Liver (tissue), 9 donors: Measurements from ENCODE around the gene ANKRD31. TPM values are rescaled to one million over a fixed set of nuclear protein-coding genes. Genes with fewer than 3 reads are reported as not detected.
A peak's percentile ranks its signal among the peaks of the same experiment; 100 is the strongest.
"Not testable (repeated sequence)": the region's sequence is repeated elsewhere in the genome, so short reads cannot be mapped to it uniquely, and the experiment has no call there.

Source experiments
- DNase-seq: peaks from one replicate; pipeline ENCODE4 v3.0.0-alpha.2; 2017; ENCODE audit warnings: low spot score
- H3K27ac ChIP-seq, 2 donors: one replicate each; pipeline ENCODE4 v1.7.0; 2013; ENCODE audit warnings: inconsistent platforms in 2 of 2, low read length in 2 of 2, control low read depth in 1 of 2, low read depth in 1 of 2, mild to moderate bottlenecking in 1 of 2
- H3K27me3 ChIP-seq, 4 donors: one replicate each; pipeline versions ENCODE4 v1.6.1 to v1.7.0; 2013; ENCODE audit warnings: low read length in 3 of 4, inconsistent platforms in 1 of 4, mild to moderate bottlenecking in 1 of 4, moderate library complexity in 1 of 4; ENCODE audit not compliant: control insufficient read depth in 4 of 4, insufficient read depth in 4 of 4
- H3K36me3 ChIP-seq, 4 donors: one replicate each; pipeline versions ENCODE4 v1.6.1 to v1.7.0; 2013; ENCODE audit warnings: low read length in 3 of 4, mild to moderate bottlenecking in 3 of 4, low read depth in 1 of 4, moderate library complexity in 1 of 4; ENCODE audit not compliant: control insufficient read depth in 4 of 4, insufficient read depth in 3 of 4
- H3K4me1 ChIP-seq, 4 donors: one replicate each; pipeline versions ENCODE4 v1.6.1 to v1.7.0; 2013; ENCODE audit warnings: low read length in 3 of 4, mild to moderate bottlenecking in 3 of 4, moderate library complexity in 1 of 4; ENCODE audit not compliant: control insufficient read depth in 4 of 4, insufficient read depth in 4 of 4
- H3K4me3 ChIP-seq, 3 donors: one replicate each; pipeline versions ENCODE4 v1.6.1 to v1.7.0; 2013; ENCODE audit warnings: low read length in 3 of 3, control low read depth in 1 of 3, low read depth in 1 of 3, mild to moderate bottlenecking in 1 of 3
- H3K9ac ChIP-seq, 2 donors: one replicate each; pipeline ENCODE4 v1.7.0; 2013; ENCODE audit warnings: low read length in 2 of 2, mild to moderate bottlenecking in 2 of 2, moderate library complexity in 2 of 2, control low read depth in 1 of 2, low read depth in 1 of 2
- H3K9me3 ChIP-seq, 4 donors: one replicate each; pipeline versions ENCODE4 v1.6.1 to v1.7.0; 2013; ENCODE audit warnings: low read length in 3 of 4; ENCODE audit not compliant: control insufficient read depth in 4 of 4
- ATF3 ChIP-seq: IDR thresholded peaks from 2 replicates; pipeline ENCODE4 v1.6.1; 2016; ENCODE audit warnings: antibody characterized with exemption
- CTCF ChIP-seq: fragments of 150-350 bp; IDR thresholded peaks from 2 replicates; pipeline ENCODE4 v1.5.1; 2017; ENCODE audit warnings: improper control_type of control experiment, low read depth, low read length; ENCODE audit not compliant: missing input control
- EGR1 ChIP-seq, 2 donors: IDR thresholded peaks; 2 replicates each; pipeline ENCODE4 v1.6.1; 2016 to 2018; ENCODE audit warnings: antibody characterized with exemption in 2 of 2, low read depth in 2 of 2
- FOXA1 ChIP-seq: IDR thresholded peaks from 2 replicates; pipeline ENCODE4 v1.6.1; 2016; ENCODE audit warnings: antibody characterized with exemption
- FOXA2 ChIP-seq: IDR thresholded peaks from 2 replicates; pipeline ENCODE4 v1.6.1; 2016; ENCODE audit warnings: antibody characterized with exemption
- HNF4A ChIP-seq, 2 donors: conservative IDR thresholded peaks; 2 replicates each; pipeline ENCODE4 v1.6.1; 2016; ENCODE audit warnings: antibody characterized with exemption in 2 of 2, mild to moderate bottlenecking in 2 of 2
- HNF4G ChIP-seq: IDR thresholded peaks from 2 replicates; pipeline ENCODE4 v1.6.1; 2016; ENCODE audit warnings: antibody characterized with exemption
- JUND ChIP-seq, 2 donors: IDR thresholded peaks; 2 replicates each; pipeline ENCODE4 v1.6.1; 2016; ENCODE audit warnings: antibody characterized with exemption in 2 of 2
- MAX ChIP-seq: IDR thresholded peaks from 2 replicates; pipeline ENCODE4 v1.6.1; 2016; ENCODE audit warnings: antibody characterized with exemption
- NR2F2 ChIP-seq: IDR thresholded peaks from 2 replicates; pipeline ENCODE4 v1.6.1; 2016; ENCODE audit warnings: antibody characterized with exemption
- RAD21 ChIP-seq, 2 donors: IDR thresholded peaks; 2 replicates each; pipeline ENCODE4 v1.6.1; 2016; ENCODE audit warnings: antibody characterized with exemption in 2 of 2, mild to moderate bottlenecking in 2 of 2
- REST ChIP-seq: IDR thresholded peaks from 2 replicates; pipeline ENCODE4 v1.6.1; 2016; ENCODE audit warnings: antibody characterized with exemption, mild to moderate bottlenecking
- RXRA ChIP-seq, 2 donors: IDR thresholded peaks; 2 replicates each; pipeline ENCODE4 v1.6.1; 2017 to 2018; ENCODE audit warnings: antibody characterized with exemption in 2 of 2, mild to moderate bottlenecking in 1 of 2
- SP1 ChIP-seq: IDR thresholded peaks from 2 replicates; pipeline ENCODE4 v1.6.1; 2018; ENCODE audit warnings: antibody characterized with exemption, mild to moderate bottlenecking
- TAF1 ChIP-seq: conservative IDR thresholded peaks from 2 replicates; pipeline ENCODE4 v1.6.1; 2016; ENCODE audit warnings: antibody characterized with exemption, mild to moderate bottlenecking
- YY1 ChIP-seq: IDR thresholded peaks from 2 replicates; pipeline ENCODE4 v1.6.1; 2016; ENCODE audit warnings: antibody characterized with exemption, mild to moderate bottlenecking
- WGBS: extraction: QIAGEN DNeasy Blood & Tissue Kit; methylation state at CpG from one replicate; pipeline ENCODE4 v1.1.7; 2013; 5-methylcytosine and 5-hydroxymethylcytosine counted together
- polyA plus RNA-seq, 2 donors: library from polyadenylated mRNA; stranded (reverse) in 1 of 2; unstranded in 1 of 2; fragments of 200-250 nt in 1 of 2; fragments of >200 nt in 1 of 2; fragmentation: Nextera tagmentation in 1 of 2; extraction: Ambion mirVana in 1 of 2; gene quantifications; one replicate each; pipeline versions ENCODE4 v1.2.1 to v1.2.3, GENCODE V29; 2013 to 2015
- total RNA-seq, 2 donors: library from RNA; depleted of rRNA; stranded (reverse); fragments of >200 nt; gene quantifications; one replicate each; pipeline ENCODE4 v1.2.3, GENCODE V29; 2014
- donor health status: healthy.
- donor health status: healthy.
- donor health status: healthy.
- donor health status: healthy.
- donor health status: healthy.

ANKRD31 gene
- total and polyA plus RNA-seq, 4 donors, result 0.03 to 0.08 (median 0.04) TPM

- no peak for DNase-seq
- no peak for TF ChIP-seq NR2F2
- TF ChIP-seq RAD21 (IDR thresholded peaks at IDR 0.05), result no peak
- TF ChIP-seq CTCF, result no peak
- TF ChIP-seq MAX, result no peak
- no peak for TF ChIP-seq REST
- TF ChIP-seq HNF4G, result no peak
- no peak for TF ChIP-seq JUND (IDR thresholded peaks at IDR 0.05)
- no peak for TF ChIP-seq YY1
- TF ChIP-seq RXRA (IDR thresholded peaks at IDR 0.05), result no peak
- TF ChIP-seq HNF4A (conservative IDR thresholded peaks at IDR 0.05), result no peak
- TF ChIP-seq SP1, result no peak
- no peak for TF ChIP-seq EGR1 (IDR thresholded peaks at IDR 0.05; ENCODE audit: low read depth in 2 of 2)
- no peak for TF ChIP-seq TAF1
- TF ChIP-seq FOXA1, result no peak
- TF ChIP-seq FOXA2, result no peak
- TF ChIP-seq ATF3, result no peak
Observed at GRCh38 chr5:75130818-75131349, 105.8 kb downstream of the ANKRD31 start.

GRCh38 chr5:75116856-75117255 lies 119.8 kb downstream of the ANKRD31 start:
- no peaks in the 10 kb centered on the region for H3K36me3 ChIP-seq
- H3K9me3 ChIP-seq, result no peaks in the 10 kb centered on the region
- H3K27ac ChIP-seq, result no peak overlapping the region
- H3K4me3 ChIP-seq, result no peak overlapping the region
- H3K4me1 ChIP-seq, result no peaks in the 10 kb centered on the region
- H3K27me3 ChIP-seq, result no peaks in the 10 kb centered on the region
- no peak overlapping the region for H3K9ac ChIP-seq
- no peak for DNase-seq
- TF ChIP-seq HNF4A (conservative IDR thresholded peaks at IDR 0.05) (peak; percentile 33 to 63), ATF3 (no peak)

More at GRCh38 chr5:75130818-75131349, 105.8 kb downstream of the ANKRD31 start:
- H3K9me3 ChIP-seq, result no peaks in the 10 kb centered on the region
- H3K4me3 ChIP-seq, result no peak overlapping the region
- no peaks in the 10 kb centered on the region for H3K36me3 ChIP-seq
- no peak overlapping the region for H3K27ac ChIP-seq
- H3K4me1 ChIP-seq, result no peaks in the 10 kb centered on the region
- WGBS, result 92% methylated on average over 21 of the region's 21 CpGs
- H3K27me3 ChIP-seq, result no peaks in the 10 kb centered on the region
- no peak overlapping the region for H3K9ac ChIP-seq

- WGBS, result 88% methylated on average over 1 of the region's 1 CpG
Observed at GRCh38 chr5:75114311-75114710, 122.4 kb downstream of the ANKRD31 start.

More at GRCh38 chr5:75114311-75114710, 122.4 kb downstream of the ANKRD31 start:
- H3K9me3 ChIP-seq, H3K9ac ChIP-seq, H3K4me1 ChIP-seq, H3K27ac ChIP-seq, H3K4me3 ChIP-seq, H3K36me3 ChIP-seq, DNase-seq, H3K27me3 ChIP-seq: not testable (repeated sequence)
